Activated T-cell treated with anti-CD3 and anti-CD28 coated beads for 1 hour (primary cell): ENCODE results near the gene EEF1E1.
A peak's percentile ranks its signal among the peaks of the same experiment; 100 is the strongest.
"Not testable (repeated sequence)": the region's sequence is repeated elsewhere in the genome, so short reads cannot be mapped to it uniquely, and the experiment has no call there.

Source experiments
- DNase-seq: peaks from one replicate; pipeline ENCODE4 v3.0.0-alpha.2; 2020; ENCODE audit warnings: low read depth

EEF1E1 gene

GRCh38 chr6:8063761-8064637 is 38.3 kb downstream of the EEF1E1 start, which contains the start of gene BLOC1S5:
Gene BLOC1S5 (minus strand): TSS chr6:8064389. CDS start chr6:8064376, 13 bp downstream.
- peak; percentile 97 for DNase-seq

GRCh38 chr6:8061736-8062135 is 40.6 kb downstream of the EEF1E1 start:
- DNase-seq, result no peak

GRCh38 chr6:8060346-8060745 is 42.0 kb downstream of the EEF1E1 start:
- no peak for DNase-seq

GRCh38 chr6:8059129-8059528 is 43.2 kb downstream of the EEF1E1 start:
- DNase-seq, result no peak

- no peak for DNase-seq
Observed at GRCh38 chr6:8057793-8058192, 44.6 kb downstream of the EEF1E1 start.

- no peak for DNase-seq
Observed at GRCh38 chr6:8057263-8057662, 45.1 kb downstream of the EEF1E1 start.

GRCh38 chr6:8054276-8054675 is 48.1 kb downstream of the EEF1E1 start:
- no peak for DNase-seq

GRCh38 chr6:8047541-8048292 is 54.6 kb downstream of the EEF1E1 start:
- DNase-seq, result no peak

- DNase-seq, result not testable (repeated sequence)
Observed at GRCh38 chr6:8045769-8046168, 56.6 kb downstream of the EEF1E1 start.

- no peak for DNase-seq
Observed at GRCh38 chr6:8043221-8043620, 59.1 kb downstream of the EEF1E1 start.

- no peak for DNase-seq
Observed at GRCh38 chr6:8041913-8042583, 60.3 kb downstream of the EEF1E1 start.

GRCh38 chr6:8034107-8034506 is 68.2 kb downstream of the EEF1E1 start:
- not testable (repeated sequence) for DNase-seq

GRCh38 chr6:8030920-8031319 is 71.4 kb downstream of the EEF1E1 start:
- no peak for DNase-seq
